ENCODE measurements around the gene UCP2. TPM values are rescaled to one million over a fixed set of nuclear protein-coding genes. Genes with fewer than 3 reads are reported as not detected.
A peak's percentile ranks its signal among the peaks of the same experiment; 100 is the strongest.

UCP2 gene
- total RNA-seq, 1 donor from 2014 or later = 23.4 TPM

- Histone ChIP-seq H3K27ac (replicated peaks) (no peak overlapping the region), H3K4me1 (no peaks in the 10 kb centered on the region), H3K9me3 (replicated peaks) (no peaks in the 10 kb centered on the region), H3K4me3 (no peak overlapping the region), H3K27me3 (ENCODE audit: low read depth) (no peaks in the 10 kb centered on the region), H3K36me3 (peaks cover 3% of the 10 kb centered on the region)
- intact Hi-C loops (cut with micrococcal nuclease) = no loop called here
- DNase-seq = no peak
- TF ChIP-seq CTCF (IDR thresholded peaks at IDR 0.05; ENCODE audit: borderline replicate concordance) = no peak
Observed at GRCh38 chr11:73995731-73996130, 13.1 kb upstream of the UCP2 start.

GRCh38 chr11:73995247-73995646 is 12.6 kb upstream of the UCP2 start:
- no peak overlapping the region for H3K4me3 ChIP-seq
- H3K4me1 ChIP-seq = no peaks in the 10 kb centered on the region
- DNase-seq = no peak
- TF ChIP-seq CTCF (IDR thresholded peaks at IDR 0.05; ENCODE audit: borderline replicate concordance) = no peak
- no peaks in the 10 kb centered on the region for H3K9me3 ChIP-seq (replicated peaks)
- no peaks in the 10 kb centered on the region for H3K27me3 ChIP-seq (ENCODE audit: low read depth)
- no peaks in the 10 kb centered on the region for H3K36me3 ChIP-seq
- intact Hi-C loops (cut with micrococcal nuclease) = no loop called here
- no peak overlapping the region for H3K27ac ChIP-seq (replicated peaks)

GRCh38 chr11:73991471-73992006 is 8.9 kb upstream of the UCP2 start:
- Histone ChIP-seq H3K4me1 (no peaks in the 10 kb centered on the region), H3K9me3 (replicated peaks) (no peaks in the 10 kb centered on the region), H3K36me3 (no peaks in the 10 kb centered on the region), H3K4me3 (no peak overlapping the region), H3K27me3 (ENCODE audit: low read depth) (no peaks in the 10 kb centered on the region), H3K27ac (replicated peaks) (no peak overlapping the region)
- DNase-seq = no peak
- intact Hi-C loops (cut with micrococcal nuclease) = no loop called here
- TF ChIP-seq CTCF (IDR thresholded peaks at IDR 0.05; ENCODE audit: borderline replicate concordance) = no peak

- intact Hi-C loops (cut with micrococcal nuclease) = no loop called here
- TF ChIP-seq CTCF (IDR thresholded peaks at IDR 0.05; ENCODE audit: borderline replicate concordance) = no peak
Observed at GRCh38 chr11:73990730-73991129, 8.1 kb upstream of the UCP2 start.

GRCh38 chr11:73989156-73989555 is 6.5 kb upstream of the UCP2 start:
- H3K27me3 ChIP-seq (ENCODE audit: low read depth) = no peaks in the 10 kb centered on the region
- H3K27ac ChIP-seq (replicated peaks) = no peak overlapping the region
- DNase-seq = no peak
- intact Hi-C loops (cut with micrococcal nuclease) = no loop called here
- H3K4me1 ChIP-seq = peaks cover 3% of the 10 kb centered on the region
- no peaks in the 10 kb centered on the region for H3K9me3 ChIP-seq (replicated peaks)
- H3K36me3 ChIP-seq = no peaks in the 10 kb centered on the region
- TF ChIP-seq CTCF (IDR thresholded peaks at IDR 0.05; ENCODE audit: borderline replicate concordance) = peak; percentile 17
- no peak overlapping the region for H3K4me3 ChIP-seq

More at GRCh38 chr11:73990730-73991129, 8.1 kb upstream of the UCP2 start:
- no peaks in the 10 kb centered on the region for H3K27me3 ChIP-seq (ENCODE audit: low read depth)
- H3K9me3 ChIP-seq (replicated peaks) = no peaks in the 10 kb centered on the region
- no peaks in the 10 kb centered on the region for H3K4me1 ChIP-seq
- DNase-seq = no peak
- no peak overlapping the region for H3K4me3 ChIP-seq
- H3K27ac ChIP-seq (replicated peaks) = no peak overlapping the region
- no peaks in the 10 kb centered on the region for H3K36me3 ChIP-seq
